Naive thymus-derived CD4-positive, alpha-beta T cell (primary cell): ENCODE results near the gene ADGRG4. TPM values are rescaled to one million over a fixed set of nuclear protein-coding genes. Genes with fewer than 3 reads are reported as not detected.

Experiments
- ATAC-seq: fragments of 150-1000 bp; cut with Tn5 transposase; 2 replicates; pipeline ENCODE4 v1.10.0; 2021; ENCODE audit warnings: mild to moderate bottlenecking, moderate library complexity
- CTCF ChIA-PET: fragments of 350-600 bp; sonication (Branson Sonifier 250); formaldehyde crosslinking; loops from one replicate; lab custom pipeline; 2021; ENCODE audit warnings: antibody characterized with exemption; lab: Charles Lee
- POLR2A ChIA-PET: fragments of 350-600 bp; sonication (Branson Sonifier 250); formaldehyde crosslinking; loops from one replicate; lab custom pipeline; 2021; ENCODE audit warnings: antibody characterized with exemption, inconsistent platforms; lab: Charles Lee
- DNase-seq, 9 donors: peaks; one replicate each; pipeline versions ENCODE4 v3.0.0 to v3.0.0-alpha.2; 2020 to 2022; ENCODE audit warnings: mixed read lengths in 1 of 9
- H3K27ac ChIP-seq: one replicate; pipeline ENCODE4 v1.7.0; 2013; ENCODE audit warnings: mild to moderate bottlenecking, low read depth, low read length, moderate library complexity
- H3K27me3 ChIP-seq, 2 donors: one replicate each; pipeline ENCODE4 v1.7.0; 2013; ENCODE audit warnings: low read length in 2 of 2, mild to moderate bottlenecking in 2 of 2, moderate library complexity in 2 of 2; ENCODE audit not compliant: control insufficient read depth in 2 of 2, insufficient read depth in 2 of 2
- H3K36me3 ChIP-seq, 3 experiments: 1 replicate in 2 of 3; 2 replicates in 1 of 3; pipeline ENCODE4 v1.7.0; 2013; ENCODE audit warnings: low read length in 3 of 3, mild to moderate bottlenecking in 3 of 3, moderate library complexity in 1 of 3; ENCODE audit not compliant: insufficient read depth in 3 of 3, control insufficient read depth in 2 of 3
- H3K4me1 ChIP-seq, 2 donors: one replicate each; pipeline ENCODE4 v1.7.0; 2013; ENCODE audit warnings: low read length in 2 of 2, mild to moderate bottlenecking in 2 of 2, moderate library complexity in 1 of 2; ENCODE audit not compliant: control insufficient read depth in 2 of 2, insufficient read depth in 2 of 2
- H3K4me3 ChIP-seq: 2 replicates; pipeline ENCODE4 v1.7.0; 2013; ENCODE audit warnings: mild to moderate bottlenecking, low read length
- H3K9me3 ChIP-seq, 3 experiments: 1 replicate in 2 of 3; 2 replicates in 1 of 3; pipeline ENCODE4 v1.7.0; 2013; ENCODE audit warnings: low read length in 3 of 3; ENCODE audit not compliant: control insufficient read depth in 2 of 3
- H3K27ac Mint-ChIP-seq, 9 donors: one replicate each; pipeline ENCODE4 v1.8.0; 2020 to 2022; ENCODE audit warnings: mixed read lengths in 9 of 9, mild to moderate bottlenecking in 8 of 9, moderate library complexity in 5 of 9, inconsistent platforms in 2 of 9
- H3K27me3 Mint-ChIP-seq, 5 donors: one replicate each; pipeline ENCODE4 v1.8.0; 2021 to 2022; ENCODE audit warnings: mixed read lengths in 5 of 5, mild to moderate bottlenecking in 1 of 5
- H3K36me3 Mint-ChIP-seq, 5 donors: one replicate each; pipeline ENCODE4 v1.8.0; 2020 to 2022; ENCODE audit warnings: mixed read lengths in 5 of 5, mild to moderate bottlenecking in 3 of 5, inconsistent platforms in 1 of 5
- H3K4me1 Mint-ChIP-seq, 7 donors: one replicate each; pipeline ENCODE4 v1.8.0; 2020 to 2022; ENCODE audit warnings: mixed read lengths in 7 of 7, mild to moderate bottlenecking in 3 of 7, inconsistent platforms in 1 of 7
- H3K4me3 Mint-ChIP-seq, 10 donors: one replicate each; pipeline ENCODE4 v1.8.0; 2020 to 2022; ENCODE audit warnings: mild to moderate bottlenecking in 10 of 10, mixed read lengths in 10 of 10, moderate library complexity in 6 of 10, inconsistent platforms in 2 of 10
- H3K9me3 Mint-ChIP-seq, 11 donors: one replicate each; pipeline ENCODE4 v1.8.0; 2020 to 2022; ENCODE audit warnings: mixed read lengths in 11 of 11, mild to moderate bottlenecking in 4 of 11, inconsistent platforms in 1 of 11, moderate library complexity in 1 of 11
- intact Hi-C, 2 donors: fragments of 100-400 bp; cut with micrococcal nuclease; formaldehyde crosslinking; loops; one replicate each; pipeline ENCODE4 v1.15.1; 2023
- polyA plus RNA-seq, 2 donors: library from polyadenylated mRNA; unstranded; fragments of 300-500 nt; fragmentation: Illumina TruSeq; gene quantifications; one replicate each; pipeline ENCODE4 v1.2.3, GENCODE V29; 2021
- total RNA-seq, 6 experiments: library from RNA in 5 of 6; stranded (reverse) in 5 of 6; gene quantifications; 1 replicate in 5 of 6; 2 replicates in 1 of 6; pipeline ENCODE4 v1.2.3 and lab custom pipeline; 2021 to 2026

ADGRG4 gene
- total and polyA plus RNA-seq, 7 experiments from 2014 or later = not detected

GRCh38 chrX:136456133-136456532 lies 155.4 kb downstream of the ADGRG4 start:
- Histone ChIP-seq H3K36me3 (no peaks in the 10 kb centered on the region), H3K9me3 (no peaks in the 10 kb centered on the region), H3K27me3 (no peaks in the 10 kb centered on the region), H3K27ac (no peak overlapping the region), H3K4me3 (no peak overlapping the region), H3K4me1 (no peaks in the 10 kb centered on the region)
- no peaks in the 10 kb centered on the region for H3K36me3 Mint-ChIP-seq
- H3K4me3 Mint-ChIP-seq = no peak overlapping the region
- H3K27ac Mint-ChIP-seq = no peak overlapping the region
- ChIA-PET POLR2A (no interaction called here), CTCF (interaction anchor here (0.6 kb wide), 1 partner anchor 769 kb away, joined by 3 read pairs; no protein-coding TSS in a partner anchor)
- no peaks in the 10 kb centered on the region for H3K4me1 Mint-ChIP-seq
- peaks cover 0 to 2% (median 0%) of the 10 kb centered on the region in 5 donors for H3K27me3 Mint-ChIP-seq
- no peaks in the 10 kb centered on the region for H3K9me3 Mint-ChIP-seq
- intact Hi-C loops = no loop called here
- no peak for ATAC-seq
- no peak for DNase-seq

DNA sequence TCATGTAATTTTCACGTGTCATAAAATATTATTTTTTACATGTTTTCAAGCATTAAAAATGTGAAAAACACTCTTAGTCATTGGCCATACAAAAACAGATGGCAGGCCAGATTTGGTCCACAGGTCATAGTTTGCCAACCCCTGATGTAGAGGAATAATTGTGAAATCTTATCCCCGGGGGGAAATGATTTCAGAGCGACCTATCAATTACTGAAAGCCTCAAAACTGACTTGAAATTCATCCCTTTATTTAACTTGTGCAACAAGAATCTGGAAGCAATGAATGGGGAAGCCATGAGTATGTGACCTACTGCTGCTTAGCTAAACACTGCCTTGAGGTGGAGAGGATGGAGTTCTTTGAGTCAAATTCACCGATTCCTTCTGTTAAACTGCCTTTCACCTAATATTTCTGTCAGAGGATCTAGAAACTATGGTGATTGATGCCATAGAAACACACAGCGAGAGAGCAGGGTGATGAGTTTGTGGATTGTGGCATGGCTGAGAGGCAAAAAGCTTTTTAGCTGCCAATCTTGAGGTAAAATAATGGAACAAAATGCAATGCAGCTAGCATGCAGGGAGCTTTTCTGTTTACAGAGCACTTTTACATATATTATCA lies 156.6 kb downstream of the ADGRG4 start:
- H3K36me3 Mint-ChIP-seq = no peaks in the 10 kb centered on the region
- ATAC-seq (no peak), DNase-seq (no peak)
- Histone ChIP-seq H3K4me1 (no peaks in the 10 kb centered on the region), H3K9me3 (no peaks in the 10 kb centered on the region), H3K4me3 (no peak overlapping the region), H3K27ac (no peak overlapping the region), H3K36me3 (no peaks in the 10 kb centered on the region), H3K27me3 (no peaks in the 10 kb centered on the region)
- POLR2A ChIA-PET = no interaction called here
- H3K27me3 Mint-ChIP-seq = peaks cover 0 to 2% (median 0%) of the 10 kb centered on the region in 5 donors
- no peak overlapping the region for H3K27ac Mint-ChIP-seq
- intact Hi-C loops = no loop called here
- no peaks in the 10 kb centered on the region for H3K9me3 Mint-ChIP-seq
- no peaks in the 10 kb centered on the region for H3K4me1 Mint-ChIP-seq
- CTCF ChIA-PET = no interaction called here
- H3K4me3 Mint-ChIP-seq = no peak overlapping the region

GRCh38 chrX:136464589-136464988 lies 163.8 kb downstream of the ADGRG4 start:
- no peaks in the 10 kb centered on the region for H3K9me3 ChIP-seq
- POLR2A ChIA-PET = no interaction called here
- DNase-seq = no peak
- Mint-ChIP-seq H3K4me1 (no peaks in the 10 kb centered on the region), H3K36me3 (no peaks in the 10 kb centered on the region), H3K4me3 (no peak overlapping the region), H3K27me3 (peaks cover 0 to 5% (median 0%) of the 10 kb centered on the region in 5 donors), H3K27ac (peak overlapping the region in 1 of 9 donors; percentile 26), H3K9me3 (no peaks in the 10 kb centered on the region)
- no peak overlapping the region for H3K4me3 ChIP-seq
- no peaks in the 10 kb centered on the region for H3K27me3 ChIP-seq
- H3K36me3 ChIP-seq = no peaks in the 10 kb centered on the region
- no peaks in the 10 kb centered on the region for H3K4me1 ChIP-seq
- intact Hi-C loops = no loop called here
- H3K27ac ChIP-seq = no peak overlapping the region
- CTCF ChIA-PET = no interaction called here
- ATAC-seq = no peak

Other genes starting within 250 kb of the ADGRG4 start
- gene FHL1, start 153.4 kb upstream of the ADGRG4 start, total RNA-seq = 10 to 100 TPM; 14.9 to 26.4 (median 22.4) TPM
- 10 to 100 TPM; 35.4 to 40.0 TPM for gene FHL1, start 153.4 kb upstream of the ADGRG4 start, polyA plus RNA-seq
- gene MAP7D3, start 49.6 kb upstream of the ADGRG4 start, total RNA-seq = 10 to 100 TPM in 1 of 5 experiments, 1 to 10 TPM in 4; 5.9 to 15.8 (median 7.7) TPM
- gene MAP7D3, start 49.6 kb upstream of the ADGRG4 start, polyA plus RNA-seq = 1 to 10 TPM; 4.4 to 5.4 TPM
- gene BRS3, start 187.0 kb downstream of the ADGRG4 start, total RNA-seq = not detected
- gene BRS3, start 187.0 kb downstream of the ADGRG4 start, polyA plus RNA-seq = not detected
- 10 to 100 TPM; 25.9 to 67.2 (median 29.0) TPM for gene HTATSF1, start 196.6 kb downstream of the ADGRG4 start, total RNA-seq
- gene HTATSF1, start 196.6 kb downstream of the ADGRG4 start, polyA plus RNA-seq = 10 to 100 TPM; 58.8 to 75.0 TPM
- not detected for gene VGLL1, start 231.3 kb downstream of the ADGRG4 start, total RNA-seq
- not detected for gene VGLL1, start 231.3 kb downstream of the ADGRG4 start, polyA plus RNA-seq